ENCODE data around the gene LDHD.

The LDHD gene

DNA sequence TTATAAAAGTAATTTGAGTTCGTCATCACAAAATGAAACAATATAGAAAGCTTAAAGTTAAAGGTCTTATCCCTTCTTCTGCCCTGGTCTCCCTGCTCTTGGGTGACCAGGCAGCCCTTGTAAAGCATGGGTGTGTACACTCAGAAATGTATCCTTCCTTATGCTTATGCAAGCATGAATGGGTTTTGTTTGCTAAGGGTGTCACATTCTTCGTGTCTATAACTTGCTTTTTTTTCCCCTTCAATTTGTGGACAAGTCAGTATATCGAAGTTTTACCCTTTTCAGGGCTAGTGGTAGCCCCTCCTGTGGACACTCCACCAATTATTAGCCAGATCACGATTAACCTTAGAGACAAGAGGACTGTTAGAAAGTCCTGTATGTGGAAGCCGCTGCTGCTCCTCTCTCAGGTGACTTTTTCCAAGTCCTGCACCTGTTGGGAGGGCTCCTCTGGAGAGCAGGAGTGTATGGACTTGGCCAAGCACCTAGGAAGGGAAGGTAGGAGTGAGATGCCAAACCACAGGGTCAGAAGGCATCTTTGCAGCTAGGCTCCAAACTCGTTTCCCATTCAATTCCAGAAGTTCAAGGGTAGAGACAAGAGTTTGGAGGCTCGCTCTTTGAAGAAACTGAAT is 50.9 kb downstream of the LDHD start:
- TF ChIP-seq POLR2AphosphoS5 (IDR thresholded peaks at IDR 0.05; ENCODE audit: low read depth, low read length) (no peak), SIN3A (IDR thresholded peaks at IDR 0.05; ENCODE audit: borderline replicate concordance, insufficient read depth, low read length) (no peak), TAF1 (IDR thresholded peaks at IDR 0.05; ENCODE audit: borderline replicate concordance, insufficient read depth, low read length) (no peak), FOXP2 (optimal IDR thresholded peaks at IDR 0.05; ENCODE audit: borderline replicate concordance, extremely low read depth, extremely low read length, insufficient read depth) (no peak)
- TF ChIP-seq, protein P1, sequence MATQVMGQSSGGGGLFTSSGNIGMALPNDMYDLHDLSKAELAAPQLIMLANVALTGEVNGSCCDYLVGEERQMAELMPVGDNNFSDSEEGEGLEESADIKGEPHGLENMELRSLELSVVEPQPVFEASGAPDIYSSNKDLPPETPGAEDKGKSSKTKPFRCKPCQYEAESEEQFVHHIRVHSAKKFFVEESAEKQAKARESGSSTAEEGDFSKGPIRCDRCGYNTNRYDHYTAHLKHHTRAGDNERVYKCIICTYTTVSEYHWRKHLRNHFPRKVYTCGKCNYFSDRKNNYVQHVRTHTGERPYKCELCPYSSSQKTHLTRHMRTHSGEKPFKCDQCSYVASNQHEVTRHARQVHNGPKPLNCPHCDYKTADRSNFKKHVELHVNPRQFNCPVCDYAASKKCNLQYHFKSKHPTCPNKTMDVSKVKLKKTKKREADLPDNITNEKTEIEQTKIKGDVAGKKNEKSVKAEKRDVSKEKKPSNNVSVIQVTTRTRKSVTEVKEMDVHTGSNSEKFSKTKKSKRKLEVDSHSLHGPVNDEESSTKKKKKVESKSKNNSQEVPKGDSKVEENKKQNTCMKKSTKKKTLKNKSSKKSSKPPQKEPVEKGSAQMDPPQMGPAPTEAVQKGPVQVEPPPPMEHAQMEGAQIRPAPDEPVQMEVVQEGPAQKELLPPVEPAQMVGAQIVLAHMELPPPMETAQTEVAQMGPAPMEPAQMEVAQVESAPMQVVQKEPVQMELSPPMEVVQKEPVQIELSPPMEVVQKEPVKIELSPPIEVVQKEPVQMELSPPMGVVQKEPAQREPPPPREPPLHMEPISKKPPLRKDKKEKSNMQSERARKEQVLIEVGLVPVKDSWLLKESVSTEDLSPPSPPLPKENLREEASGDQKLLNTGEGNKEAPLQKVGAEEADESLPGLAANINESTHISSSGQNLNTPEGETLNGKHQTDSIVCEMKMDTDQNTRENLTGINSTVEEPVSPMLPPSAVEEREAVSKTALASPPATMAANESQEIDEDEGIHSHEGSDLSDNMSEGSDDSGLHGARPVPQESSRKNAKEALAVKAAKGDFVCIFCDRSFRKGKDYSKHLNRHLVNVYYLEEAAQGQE (IDR thresholded peaks at IDR 0.05; ENCODE audit: insufficient read depth in 1 of 2, low read depth in 2 of 2, low read length in 2 of 2) = no peak

DNA sequence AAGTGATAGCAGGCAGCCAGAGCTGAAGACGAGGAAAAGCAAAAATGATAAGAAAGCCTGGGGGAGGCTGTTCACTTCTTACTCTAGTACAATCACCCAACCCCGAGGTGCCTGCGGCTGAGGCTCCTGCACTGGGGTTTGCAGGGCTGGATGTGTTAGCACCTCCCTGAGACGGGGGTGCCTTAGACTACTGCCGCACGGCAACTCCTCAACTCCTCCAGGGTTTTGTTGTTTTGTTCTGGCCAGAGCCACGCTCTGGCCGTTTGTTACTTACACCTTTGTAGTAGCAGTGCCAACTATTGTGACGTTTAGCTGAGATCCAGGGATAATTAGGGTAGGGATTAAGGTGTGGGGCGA is 51.5 kb downstream of the LDHD start:
- TF ChIP-seq, protein P1 (IDR thresholded peaks at IDR 0.05; ENCODE audit: insufficient read depth in 1 of 2, low read depth in 2 of 2, low read length in 2 of 2) = no peak

DNA sequence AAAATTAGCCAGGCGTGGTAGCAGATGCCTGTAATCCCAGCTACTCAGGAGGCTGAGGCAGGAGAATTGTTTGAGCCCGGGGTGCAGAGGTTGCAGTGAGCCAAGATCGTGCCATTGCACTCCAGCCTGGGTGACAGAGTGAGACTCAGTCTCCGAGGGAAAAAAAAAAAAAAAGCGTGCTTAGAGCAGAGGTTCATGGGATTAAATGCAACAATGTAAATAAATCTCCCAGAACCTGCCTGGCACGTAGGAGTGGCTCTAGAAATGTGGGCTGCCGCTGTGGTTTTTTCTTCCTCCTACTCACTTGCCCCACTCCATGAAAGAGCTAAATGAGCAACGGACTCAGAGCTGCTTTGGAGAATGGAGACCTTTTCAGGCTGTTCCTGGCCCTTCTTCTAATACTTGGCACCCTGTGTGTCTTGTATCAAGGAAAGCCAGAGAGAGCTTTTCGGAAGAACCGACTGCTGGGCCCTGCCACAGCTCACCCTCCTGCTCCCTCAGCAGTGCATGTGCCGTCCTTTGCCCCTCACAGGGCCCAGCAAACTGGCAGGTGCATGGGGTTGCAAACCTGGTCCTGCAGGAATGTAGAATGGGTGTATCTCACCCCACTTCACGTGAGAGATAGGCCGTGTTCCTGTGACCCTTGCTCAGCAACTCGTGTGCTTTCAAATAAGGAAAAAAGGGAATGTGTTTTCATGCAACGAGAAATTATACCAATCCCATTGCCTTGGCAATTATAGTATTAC is 52.0 kb downstream of the LDHD start:
- TF ChIP-seq POLR2AphosphoS5 (IDR thresholded peaks at IDR 0.05; ENCODE audit: low read depth, low read length) (no peak), SIN3A (IDR thresholded peaks at IDR 0.05; ENCODE audit: borderline replicate concordance, insufficient read depth, low read length) (no peak), TAF1 (IDR thresholded peaks at IDR 0.05; ENCODE audit: borderline replicate concordance, insufficient read depth, low read length) (no peak), FOXP2 (optimal IDR thresholded peaks at IDR 0.05; ENCODE audit: borderline replicate concordance, extremely low read depth, extremely low read length, insufficient read depth) (no peak)
- TF ChIP-seq, protein P1 (IDR thresholded peaks at IDR 0.05; ENCODE audit: insufficient read depth in 1 of 2, low read depth in 2 of 2, low read length in 2 of 2) = no peak

DNA sequence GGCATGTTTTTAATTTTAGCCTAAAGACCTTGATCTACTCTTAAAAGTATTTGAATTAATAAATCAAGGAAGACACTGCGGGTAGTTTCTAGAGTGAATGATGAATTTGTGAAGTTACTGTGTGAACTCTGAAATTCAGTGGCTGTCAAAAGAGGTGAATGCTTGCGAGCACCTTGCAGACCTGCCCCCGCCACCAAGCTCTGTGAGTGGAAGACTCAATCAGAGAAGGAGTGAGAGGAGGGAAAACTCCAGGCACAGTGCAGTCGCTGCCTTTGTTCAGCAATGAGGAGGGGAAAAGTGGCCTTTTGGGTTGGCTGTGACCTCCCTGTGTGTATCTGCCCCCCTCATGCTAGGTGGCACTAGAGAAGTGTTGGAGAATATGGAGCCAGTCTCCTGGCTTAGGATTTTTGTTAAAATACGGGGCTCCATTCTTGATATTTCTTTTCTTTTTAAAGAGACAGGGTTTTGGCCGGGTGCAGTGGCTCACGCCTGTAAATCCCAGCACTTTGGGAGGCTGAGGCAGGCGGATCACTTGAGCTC is 53.0 kb downstream of the LDHD start:
- TF ChIP-seq SIN3A (IDR thresholded peaks at IDR 0.05; ENCODE audit: borderline replicate concordance, insufficient read depth, low read length) (no peak), FOXP2 (optimal IDR thresholded peaks at IDR 0.05; ENCODE audit: borderline replicate concordance, extremely low read depth, extremely low read length, insufficient read depth) (no peak), TAF1 (IDR thresholded peaks at IDR 0.05; ENCODE audit: borderline replicate concordance, insufficient read depth, low read length) (no peak), POLR2AphosphoS5 (IDR thresholded peaks at IDR 0.05; ENCODE audit: low read depth, low read length) (no peak)
- TF ChIP-seq, protein P1 (IDR thresholded peaks at IDR 0.05; ENCODE audit: insufficient read depth in 1 of 2, low read depth in 2 of 2, low read length in 2 of 2) = no peak
